GM12801 (cell line): Measurements from ENCODE around the gene EML6.

Source experiments
- CTCF ChIP-seq: IDR thresholded peaks from one replicate; pipeline ENCODE4 v1.5.1; 2011; ENCODE audit warnings: control low read depth; ENCODE audit not compliant: insufficient read length; ENCODE audit errors: extremely low read depth

The EML6 gene

GRCh38 chr2:54805255-54805654, 81.8 kb downstream of the EML6 start:
- TF ChIP-seq CTCF: no peak

DNA sequence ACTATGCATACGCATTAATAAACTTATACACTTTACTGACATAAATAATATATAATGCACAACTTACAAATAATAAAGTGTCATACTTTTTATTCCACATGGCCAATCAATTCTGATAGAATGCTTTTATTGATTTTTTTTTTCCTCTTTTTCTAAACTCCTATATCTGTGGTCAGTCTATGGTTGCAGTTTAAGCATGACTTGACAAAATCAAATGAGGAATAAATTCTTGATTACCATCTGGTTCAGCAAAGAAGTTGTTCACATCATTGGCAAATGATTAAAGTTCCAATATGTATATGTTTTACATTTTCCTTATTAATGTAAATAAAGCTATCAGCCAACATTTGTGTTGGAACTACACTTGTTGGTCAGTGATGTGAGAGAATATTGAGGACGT, 83.5 kb downstream of the EML6 start:
- no peak for TF ChIP-seq CTCF

GRCh38 chr2:54808661-54809060, 85.2 kb downstream of the EML6 start:
- TF ChIP-seq CTCF: no peak

GRCh38 chr2:54809819-54810218, 86.4 kb downstream of the EML6 start:
- TF ChIP-seq CTCF: no peak

DNA sequence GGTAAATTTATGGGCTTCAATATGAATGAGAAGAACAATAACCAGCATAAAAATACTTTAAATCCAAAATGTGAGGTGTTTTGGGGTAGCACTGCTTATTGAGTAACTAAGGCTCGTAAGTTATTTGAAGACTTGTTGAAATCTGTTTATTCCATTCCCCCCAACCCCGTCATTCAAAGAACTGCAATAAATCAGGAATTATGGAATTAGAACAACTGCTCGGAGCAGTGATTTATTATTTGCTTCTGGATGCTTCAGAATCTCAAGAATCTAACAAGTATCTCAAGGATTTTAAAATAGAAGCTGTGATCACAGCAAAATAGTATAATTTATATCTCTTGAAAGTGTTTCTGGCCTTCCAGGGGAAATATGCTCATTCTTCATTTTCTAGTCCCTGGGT, 86.8 kb downstream of the EML6 start:
- no peak for TF ChIP-seq CTCF

DNA sequence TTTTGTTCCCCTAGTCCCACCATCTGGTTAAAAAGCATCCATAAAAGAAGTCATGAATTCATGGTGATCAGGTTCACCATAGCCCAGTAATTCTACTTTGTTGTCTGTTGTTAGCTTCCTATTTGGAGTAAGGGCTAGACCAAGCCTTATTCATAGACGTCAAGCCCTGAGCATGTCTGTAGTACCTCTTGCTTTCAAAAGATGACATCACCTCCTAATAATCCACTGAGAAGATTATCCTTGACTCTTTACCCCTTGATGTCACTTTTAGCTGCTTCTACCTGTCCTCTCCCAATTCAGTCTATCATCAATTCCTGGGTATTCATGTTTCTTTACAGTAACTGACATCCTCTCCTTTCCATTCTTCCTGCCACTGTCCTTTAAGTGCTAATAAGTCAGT, 90.1 kb downstream of the EML6 start:
- no peak for TF ChIP-seq CTCF

GRCh38 chr2:54814389-54815147, 91.1 kb downstream of the EML6 start:
- no peak for TF ChIP-seq CTCF

- no peak for TF ChIP-seq CTCF
Observed at GRCh38 chr2:54815148-54815539, 91.7 kb downstream of the EML6 start.
